Measurements from ENCODE around the gene PDE3B.
"Not testable (repeated sequence)": the region's sequence is repeated elsewhere in the genome, so short reads cannot be mapped to it uniquely, and the experiment has no call there.

PDE3B gene

DNA sequence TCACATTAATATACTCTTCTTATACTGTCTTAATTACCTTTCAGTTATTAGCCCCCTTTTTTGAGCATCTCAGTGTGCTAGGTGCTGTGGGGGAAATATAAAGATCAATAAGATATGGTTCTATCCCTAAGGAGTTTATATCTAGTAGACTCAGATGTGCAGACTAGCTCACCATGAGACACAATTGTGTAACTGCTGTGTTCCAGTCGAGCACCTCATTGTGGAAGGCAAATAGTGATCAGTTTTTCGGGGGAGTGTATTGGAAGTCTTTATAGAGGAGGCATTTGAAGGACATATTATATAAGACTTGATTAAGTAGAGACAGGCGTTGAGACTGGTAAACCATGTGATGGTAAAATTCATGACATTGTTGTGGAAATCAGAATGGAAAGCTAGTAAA is 11.8 kb downstream of the PDE3B start (continued):
- TF ChIP-seq, protein P1, sequence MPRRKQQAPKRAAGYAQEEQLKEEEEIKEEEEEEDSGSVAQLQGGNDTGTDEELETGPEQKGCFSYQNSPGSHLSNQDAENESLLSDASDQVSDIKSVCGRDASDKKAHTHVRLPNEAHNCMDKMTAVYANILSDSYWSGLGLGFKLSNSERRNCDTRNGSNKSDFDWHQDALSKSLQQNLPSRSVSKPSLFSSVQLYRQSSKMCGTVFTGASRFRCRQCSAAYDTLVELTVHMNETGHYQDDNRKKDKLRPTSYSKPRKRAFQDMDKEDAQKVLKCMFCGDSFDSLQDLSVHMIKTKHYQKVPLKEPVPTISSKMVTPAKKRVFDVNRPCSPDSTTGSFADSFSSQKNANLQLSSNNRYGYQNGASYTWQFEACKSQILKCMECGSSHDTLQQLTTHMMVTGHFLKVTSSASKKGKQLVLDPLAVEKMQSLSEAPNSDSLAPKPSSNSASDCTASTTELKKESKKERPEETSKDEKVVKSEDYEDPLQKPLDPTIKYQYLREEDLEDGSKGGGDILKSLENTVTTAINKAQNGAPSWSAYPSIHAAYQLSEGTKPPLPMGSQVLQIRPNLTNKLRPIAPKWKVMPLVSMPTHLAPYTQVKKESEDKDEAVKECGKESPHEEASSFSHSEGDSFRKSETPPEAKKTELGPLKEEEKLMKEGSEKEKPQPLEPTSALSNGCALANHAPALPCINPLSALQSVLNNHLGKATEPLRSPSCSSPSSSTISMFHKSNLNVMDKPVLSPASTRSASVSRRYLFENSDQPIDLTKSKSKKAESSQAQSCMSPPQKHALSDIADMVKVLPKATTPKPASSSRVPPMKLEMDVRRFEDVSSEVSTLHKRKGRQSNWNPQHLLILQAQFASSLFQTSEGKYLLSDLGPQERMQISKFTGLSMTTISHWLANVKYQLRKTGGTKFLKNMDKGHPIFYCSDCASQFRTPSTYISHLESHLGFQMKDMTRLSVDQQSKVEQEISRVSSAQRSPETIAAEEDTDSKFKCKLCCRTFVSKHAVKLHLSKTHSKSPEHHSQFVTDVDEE (CRISPR knock-in tag; IDR thresholded peaks at IDR 0.05) = no peak
- TF ChIP-seq, protein P2, sequence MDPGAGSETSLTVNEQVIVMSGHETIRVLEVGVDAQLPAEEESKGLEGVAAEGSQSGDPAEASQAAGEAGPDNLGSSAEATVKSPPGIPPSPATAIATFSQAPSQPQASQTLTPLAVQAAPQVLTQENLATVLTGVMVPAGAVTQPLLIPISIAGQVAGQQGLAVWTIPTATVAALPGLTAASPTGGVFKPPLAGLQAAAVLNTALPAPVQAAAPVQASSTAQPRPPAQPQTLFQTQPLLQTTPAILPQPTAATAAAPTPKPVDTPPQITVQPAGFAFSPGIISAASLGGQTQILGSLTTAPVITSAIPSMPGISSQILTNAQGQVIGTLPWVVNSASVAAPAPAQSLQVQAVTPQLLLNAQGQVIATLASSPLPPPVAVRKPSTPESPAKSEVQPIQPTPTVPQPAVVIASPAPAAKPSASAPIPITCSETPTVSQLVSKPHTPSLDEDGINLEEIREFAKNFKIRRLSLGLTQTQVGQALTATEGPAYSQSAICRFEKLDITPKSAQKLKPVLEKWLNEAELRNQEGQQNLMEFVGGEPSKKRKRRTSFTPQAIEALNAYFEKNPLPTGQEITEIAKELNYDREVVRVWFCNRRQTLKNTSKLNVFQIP (CRISPR knock-in tag; IDR thresholded peaks at IDR 0.05; ENCODE audit: borderline replicate concordance, low read depth) = no peak

GRCh38 chr11:14656536-14657457 is 13.2 kb downstream of the PDE3B start:
- no peak for TF ChIP-seq TOX (CRISPR knock-in tag; IDR thresholded peaks at IDR 0.05; ENCODE audit: borderline replicate concordance)
- TF ChIP-seq TCF4 (CRISPR knock-in tag; IDR thresholded peaks at IDR 0.05; ENCODE audit: borderline replicate concordance) = no peak
- no peak for TF ChIP-seq ZC3H10 (CRISPR knock-in tag; IDR thresholded peaks at IDR 0.05)
- TF ChIP-seq ZNF8 (CRISPR knock-in tag; IDR thresholded peaks at IDR 0.05) = no peak
- TF ChIP-seq CSRNP3 (CRISPR knock-in tag; IDR thresholded peaks at IDR 0.05) = no peak
- no peak for TF ChIP-seq PATZ1 (CRISPR knock-in tag; IDR thresholded peaks at IDR 0.05; ENCODE audit: borderline replicate concordance)
- no peak for TF ChIP-seq CREB5 (CRISPR knock-in tag; IDR thresholded peaks at IDR 0.05; ENCODE audit: low read depth)
- no peak for TF ChIP-seq ISL1 (CRISPR knock-in tag; IDR thresholded peaks at IDR 0.05)
- TF ChIP-seq BACH2 (CRISPR knock-in tag; IDR thresholded peaks at IDR 0.05; ENCODE audit: borderline replicate concordance) = no peak
- no peak for TF ChIP-seq OSR1 (CRISPR knock-in tag; IDR thresholded peaks at IDR 0.05)
- TF ChIP-seq ARNTL (CRISPR knock-in tag; IDR thresholded peaks at IDR 0.05; ENCODE audit: borderline replicate concordance, low read depth) = no peak
- TF ChIP-seq ESRRG (CRISPR knock-in tag; IDR thresholded peaks at IDR 0.05) = no peak
- ATAC-seq = no peak

GRCh38 chr11:14657841-14658240 is 14.2 kb downstream of the PDE3B start:
- no peak for ATAC-seq
- no peak for TF ChIP-seq TOX (CRISPR knock-in tag; IDR thresholded peaks at IDR 0.05; ENCODE audit: borderline replicate concordance)
- TF ChIP-seq ARNTL (CRISPR knock-in tag; IDR thresholded peaks at IDR 0.05; ENCODE audit: borderline replicate concordance, low read depth) = no peak
- no peak for TF ChIP-seq RARB (CRISPR knock-in tag; IDR thresholded peaks at IDR 0.05)
- no peak for TF ChIP-seq ISL1 (CRISPR knock-in tag; IDR thresholded peaks at IDR 0.05)
- TF ChIP-seq ZNF70 (CRISPR knock-in tag; IDR thresholded peaks at IDR 0.05) = no peak
- no peak for TF ChIP-seq SNAI2 (CRISPR knock-in tag; IDR thresholded peaks at IDR 0.05)
- TF ChIP-seq CSDC2 (CRISPR knock-in tag; IDR thresholded peaks at IDR 0.05) = no peak

GRCh38 chr11:14664926-14665325 is 21.3 kb downstream of the PDE3B start:
- ATAC-seq = not testable (repeated sequence)

- ATAC-seq = not testable (repeated sequence)
Measured at GRCh38 chr11:14667329-14667728, 23.7 kb downstream of the PDE3B start.

All from SK-N-SH treated with all-trans-retinoic acid at 6 μM for 48 hours (cell line).